K562 (cell line): ENCODE results near the gene ZNF750. TPM values are rescaled to one million over a fixed set of nuclear protein-coding genes. Genes with fewer than 3 reads are reported as not detected.

ENCODE experiments used
- ATAC-seq: fragments of 200-7000 bp; cut with Tn5 transposase; 3 replicates; pipeline ENCODE4 v1.9.1; 2020; ENCODE audit warnings: moderate library complexity
- BruUV-seq: library from RNA; stranded (reverse); fragments of 400-500 nt; replicated peaks from 2 replicates; lab custom pipeline; 2021; lab: Mats Ljungman, UMichigan
- CTCF ChIA-PET: fragments of 300-600 bp; formaldehyde crosslinking; extraction: SDS; loops from one replicate; lab custom pipeline; 2021; ENCODE audit warnings: low intra/inter-chr PET ratio; lab: Yijun Ruan, JAX
- POLR2A ChIA-PET: fragments of 300-600, 350-650 bp; sonication (Branson Sonifier 250); formaldehyde crosslinking; extraction: SDS; loops from one replicate; lab custom pipeline; 2021; ENCODE audit warnings: antibody characterized with exemption, inconsistent platforms; lab: Yijun Ruan, JAX
- DNase-seq, 4 experiments: peaks; one replicate each; pipeline versions ENCODE4 v3.0.0 to v3.0.0-alpha.2; 2011 to 2018; ENCODE audit warnings: low spot score in 3 of 4, mixed read lengths in 3 of 4; ENCODE audit errors: extremely low read depth in 1 of 4
- FAIRE-seq: peaks from 2 replicates; lab custom pipeline; 2011; peaks lifted over from hg19 to GRCh38; lab: Jason Lieb, UNC
- H2AFZ ChIP-seq: 2 replicates; pipeline ENCODE4 v1.6.0; 2011; ENCODE audit warnings: low read depth, low read length, control low read depth, inconsistent platforms
- H3K27ac ChIP-seq: fragments of 200-600 bp; 3 replicates; pipeline ENCODE4 v1.8.0; 2011; ENCODE audit warnings: low read depth, mild to moderate bottlenecking, control low read depth, inconsistent platforms, low read length, moderate library complexity, mixed read lengths; ENCODE audit errors: extremely low read depth
- H3K27me3 ChIP-seq, 2 experiments: fragments of 300-600 bp in 1 of 2; 2 replicates in 1 of 2; 3 replicates in 1 of 2; pipeline versions ENCODE4 v1.6.0 to v1.8.0; 2011; ENCODE audit warnings: inconsistent platforms in 2 of 2, low read length in 2 of 2, mild to moderate bottlenecking in 1 of 2, mixed read lengths in 1 of 2, moderate library complexity in 1 of 2; ENCODE audit not compliant: control insufficient read depth in 2 of 2, insufficient read depth in 2 of 2
- H3K36me3 ChIP-seq: fragments of 300-600 bp; 3 replicates; pipeline ENCODE4 v1.8.0; 2011; ENCODE audit warnings: mild to moderate bottlenecking, low read length, inconsistent platforms; ENCODE audit not compliant: control insufficient read depth, insufficient read depth
- H3K4me1 ChIP-seq, 2 experiments: fragments of 200-600 bp in 1 of 2; replicated peaks in 1 of 2; 2 replicates in 1 of 2; 3 replicates in 1 of 2; pipeline versions ENCODE4 v1.5.1 to v1.8.0; 2011; ENCODE audit warnings: inconsistent platforms in 2 of 2, low read length in 2 of 2, mild to moderate bottlenecking in 1 of 2, mixed read lengths in 1 of 2, moderate library complexity in 1 of 2; ENCODE audit not compliant: control insufficient read depth in 2 of 2, insufficient read depth in 2 of 2
- H3K4me2 ChIP-seq: 2 replicates; pipeline ENCODE4 v1.6.1; 2011; ENCODE audit warnings: low read length, control low read depth, inconsistent platforms, mixed read lengths; ENCODE audit not compliant: insufficient read depth
- H3K4me3 ChIP-seq: fragments of 200-600 bp; sonication (generic), shearing (Covaris generic); 2 replicates; pipeline ENCODE4 v1.5.1; 2016; ENCODE audit warnings: control low read depth, inconsistent platforms
- H3K79me2 ChIP-seq: fragments of 200-600 bp; 3 replicates; pipeline ENCODE4 v1.8.0; 2011; ENCODE audit warnings: low read length, inconsistent platforms; ENCODE audit not compliant: control insufficient read depth, insufficient read depth
- H3K9ac ChIP-seq, 2 experiments: 2 replicates each; pipeline versions ENCODE4 v1.6.0 to v1.6.1; 2011; ENCODE audit warnings: low read depth in 2 of 2, low read length in 2 of 2, control low read depth in 1 of 2, inconsistent platforms in 1 of 2, mild to moderate bottlenecking in 1 of 2, mixed read lengths in 1 of 2; ENCODE audit not compliant: insufficient read depth in 1 of 2
- H3K9me1 ChIP-seq: one replicate; pipeline ENCODE4 v1.6.0; 2011; ENCODE audit warnings: inconsistent platforms, mild to moderate bottlenecking, low read length, moderate library complexity; ENCODE audit not compliant: control insufficient read depth, insufficient read depth
- H3K9me3 ChIP-seq: replicated peaks from 2 replicates; pipeline ENCODE4 v1.5.1; 2011; ENCODE audit warnings: low read depth, low read length, inconsistent platforms; ENCODE audit not compliant: control insufficient read depth, insufficient read depth
- H4K20me1 ChIP-seq: replicated peaks from 2 replicates; pipeline ENCODE4 v1.6.1; 2011; ENCODE audit warnings: low read length, inconsistent platforms, mixed read lengths; ENCODE audit not compliant: control insufficient read depth, insufficient read depth
- ARHGAP35 ChIP-seq: fragments of 450-650 bp; IDR thresholded peaks from 2 replicates; pipeline ENCODE4 v1.6.1; 2018; ENCODE audit not compliant: partially characterized antibody
- ARID3B ChIP-seq: fragments of 250-450 bp; sonication (Bioruptor Pico); IDR thresholded peaks from 2 replicates; pipeline ENCODE4 v1.4.0; 2020; ENCODE audit warnings: borderline replicate concordance
- DNMT1 ChIP-seq: fragments of 450-650 bp; IDR thresholded peaks from 2 replicates; pipeline ENCODE4 v1.6.1; 2016; ENCODE audit warnings: antibody characterized with exemption, mild to moderate bottlenecking
- LEF1 ChIP-seq: fragments of 450-650 bp; IDR thresholded peaks from 2 replicates; pipeline ENCODE4 v1.6.1; 2016; ENCODE audit warnings: mild to moderate bottlenecking
- MAX ChIP-seq: sonication (generic); formaldehyde crosslinking; IDR thresholded peaks from 2 replicates; pipeline ENCODE4 v1.9.0; 2022; ENCODE audit warnings: mild to moderate bottlenecking, missing genetic modification reagents
- MBD2 ChIP-seq: sonication (generic); IDR thresholded peaks from 2 replicates; pipeline ENCODE4 v1.6.1; 2016; ENCODE audit warnings: low read depth, borderline replicate concordance
- MIER1 ChIP-seq: fragments of 450-650 bp; IDR thresholded peaks from 2 replicates; pipeline ENCODE4 v1.6.1; 2016; ENCODE audit warnings: antibody characterized with exemption, mild to moderate bottlenecking, low read depth
- MYBL2 ChIP-seq, 2 experiments: fragments of 450-650 bp in 1 of 2; sonication (generic) in 1 of 2; formaldehyde crosslinking in 1 of 2; IDR thresholded peaks; 2 replicates each; pipeline versions ENCODE4 v1.6.1 to v1.8.1; 2017 to 2022; ENCODE audit warnings: borderline replicate concordance in 1 of 2, inconsistent platforms in 1 of 2, low read depth in 1 of 2, mild to moderate bottlenecking in 1 of 2, missing genetic modification reagents in 1 of 2, moderate library complexity in 1 of 2
- NR2C2 ChIP-seq, 2 experiments: fragments of 200-800 bp in 1 of 2; sonication (Bioruptor generic) in 1 of 2; sonication (generic) in 1 of 2; formaldehyde crosslinking in 1 of 2; IDR thresholded peaks; 2 replicates each; pipeline versions ENCODE4 v1.6.1 to v1.8.0; 2016 to 2022; ENCODE audit warnings: mild to moderate bottlenecking in 1 of 2, missing compliant biosample characterization in 1 of 2, missing genetic modification characterization in 1 of 2, missing genetic modification reagents in 1 of 2
- PKNOX1 ChIP-seq: fragments of 450-650 bp; IDR thresholded peaks from 2 replicates; pipeline ENCODE4 v1.6.1; 2016
- RBM34 ChIP-seq: fragments of 200-400 bp; formaldehyde crosslinking; IDR thresholded peaks from 2 replicates; pipeline ENCODE4 v1.6.1; 2018; ENCODE audit warnings: low read length, borderline replicate concordance; ENCODE audit not compliant: insufficient read depth
- THRA ChIP-seq: fragments of 450-650 bp; IDR thresholded peaks from 2 replicates; pipeline ENCODE4 v1.6.1; 2017; ENCODE audit warnings: mild to moderate bottlenecking, moderate library complexity
- ZFP91 ChIP-seq: sonication (generic); formaldehyde crosslinking; IDR thresholded peaks from 2 replicates; pipeline ENCODE4 v1.8.0; 2022; ENCODE audit warnings: mild to moderate bottlenecking, missing genetic modification reagents
- ZNF551 ChIP-seq: fragments of 250-450 bp; sonication (Bioruptor Pico); IDR thresholded peaks from 2 replicates; pipeline ENCODE4 v1.5.0; 2021; ENCODE audit warnings: mild to moderate bottlenecking, moderate library complexity
- ZNF584 ChIP-seq: fragments of 200-800 bp; sonication (Bioruptor generic); IDR thresholded peaks from 2 replicates; pipeline ENCODE4 v1.6.1; 2016; ENCODE audit warnings: low read depth, mild to moderate bottlenecking, missing genetic modification characterization, missing compliant biosample characterization
- WGBS: fragments of 100-300 bp; shearing (Covaris generic); methylation state at CpG from one replicate; pipeline ENCODE4 v1.1.6; 2016; ENCODE audit warnings: low coverage, mixed read lengths; ENCODE audit not compliant: insufficient coverage; ENCODE audit errors: missing lambda C conversion rate; 5-methylcytosine and 5-hydroxymethylcytosine counted together
- in situ Hi-C: fragments of 300-500 bp; cut with MboI; formaldehyde crosslinking; loops from 4 replicates; pipeline ENCODE4 v1.15.0; 2018; ENCODE audit warnings: inconsistent platforms, mixed read lengths
- intact Hi-C: fragments of 100-400 bp; cut with micrococcal nuclease; formaldehyde crosslinking; loops from 2 replicates; pipeline ENCODE4 v1.14.2; 2022
- polyA plus RNA-seq, 8 experiments: library from polyadenylated mRNA; depleted of rRNA in 4 of 8; stranded (reverse) in 5 of 8; unstranded in 3 of 8; fragments of >200 nt; fragmentation: Nextera tagmentation in 2 of 8; fragmentation: Illumina TruSeq in 1 of 8; extraction: Ambion mirVana in 2 of 8; extraction: Trizol in 1 of 8; gene quantifications; 2 replicates each; pipeline versions ENCODE4 v1.2.1 to v1.2.3, GENCODE V29; 2011 to 2014; ENCODE audit warnings: inconsistent platforms in 1 of 8, missing spikeins in 1 of 8
- total RNA-seq, 7 experiments: library from RNA; depleted of rRNA in 6 of 7; stranded (reverse); fragments of >200 nt in 6 of 7; fragmentation: Illumina TruSeq in 2 of 7; extraction: Trizol in 2 of 7; gene quantifications; 2 replicates each; pipeline versions ENCODE4 v1.2.1 to v1.2.3, GENCODE V29; 2011 to 2021; ENCODE audit warnings: low replicate concordance in 1 of 7

Gene ZNF750
- total and polyA plus RNA-seq, 9 of the 15 experiments (the other 6 are each of a cell fraction or from before 2014, with no cell fraction given): not detected

- Histone ChIP-seq H3K36me3 (peaks cover 32% of the 10 kb centered on the region; the same call in 2 of the 3 replicates), H3K27me3 (no peaks in the 10 kb centered on the region), H3K9me3 (no peaks in the 10 kb centered on the region), H3K9ac (no peak overlapping the region), H2AFZ (no peak overlapping the region), H3K27ac (no peak overlapping the region), H3K79me2 (peaks cover 30% of the 10 kb centered on the region), H3K4me2 (no peak overlapping the region), H4K20me1 (no peaks in the 10 kb centered on the region), H3K4me1 (peaks cover 19 to 76% of the 10 kb centered on the region in 2 experiments), H3K9me1 (no peaks in the 10 kb centered on the region), H3K4me3 (no peak overlapping the region)
- WGBS: 99% methylated on average over 26 of the region's 35 CpGs
- FAIRE-seq (no peak), ATAC-seq (no peak), DNase-seq (no peak)
- BruUV-seq: no TSS peak
- POLR2A ChIA-PET: interaction anchor here (0.5 kb wide), 1 partner anchor 765 kb away, joined by 3 read pairs; no protein-coding TSS in a partner anchor
- CTCF ChIA-PET: no interaction called here
- intact Hi-C loops: no loop called here
- in situ Hi-C loops: no loop called here
- no peak for TF ChIP-seq NR2C2 (CRISPR knock-in tag; IDR thresholded peaks at IDR 0.05)
- no peak for TF ChIP-seq NR2C2 (tag; IDR thresholded peaks at IDR 0.05)
- no peak for TF ChIP-seq DNMT1
- no peak for TF ChIP-seq MIER1
- TF ChIP-seq ZNF584 (CRISPR knock-in tag): no peak
- no peak for TF ChIP-seq ZFP91 (CRISPR knock-in tag)
- no peak for TF ChIP-seq ARID3B (CRISPR knock-in tag)
- TF ChIP-seq PKNOX1: no peak
- no peak for TF ChIP-seq ZNF551 (CRISPR knock-in tag)
- no peak for TF ChIP-seq MAX (CRISPR knock-in tag)
- TF ChIP-seq MBD2: no peak
- no peak for TF ChIP-seq ARHGAP35
- TF ChIP-seq THRA: no peak
- TF ChIP-seq LEF1: no peak
- no peak for TF ChIP-seq RBM34
- TF ChIP-seq MYBL2 (IDR thresholded peaks at IDR 0.05; ENCODE audit: low read depth): no peak
- TF ChIP-seq MYBL2 (CRISPR knock-in tag; IDR thresholded peaks at IDR 0.05; ENCODE audit: borderline replicate concordance): no peak
Observed at GRCh38 chr17:82870091-82870491, 30.3 kb upstream of the ZNF750 start.
